Neural progenitor cell (in vitro differentiated cells): ENCODE results near the gene PRELP. TPM values are rescaled to one million over a fixed set of nuclear protein-coding genes. Genes with fewer than 3 reads are reported as not detected.

Experiments used
- DNase-seq: peaks from one replicate; pipeline ENCODE4 v3.0.0-alpha.2; 2016; ENCODE audit warnings: low spot score
- H2AFZ ChIP-seq: fragments of 200-600 bp; sonication (generic); replicated peaks from 2 replicates; pipeline ENCODE4 v1.6.1; 2016; ENCODE audit warnings: antibody characterized with exemption
- H3F3A ChIP-seq: fragments of 200-600 bp; sonication (generic); 2 replicates; pipeline ENCODE4 v1.6.1; 2016; ENCODE audit warnings: antibody characterized with exemption, low read depth
- H3K27ac ChIP-seq: fragments of 200-600 bp; sonication (generic); 2 replicates; pipeline ENCODE4 v1.5.1; 2016; ENCODE audit warnings: mild to moderate bottlenecking
- H3K27me3 ChIP-seq: fragments of 200-600 bp; sonication (generic); 2 replicates; pipeline ENCODE4 v1.6.1; 2016; ENCODE audit warnings: mild to moderate bottlenecking, moderate library complexity
- H3K36me3 ChIP-seq: fragments of 200-600 bp; sonication (generic); 2 replicates; pipeline ENCODE4 v1.5.1; 2016
- H3K4me1 ChIP-seq: fragments of 200-600 bp; sonication (generic); 2 replicates; pipeline ENCODE4 v1.6.1; 2016; ENCODE audit warnings: mixed run types
- H3K4me2 ChIP-seq: fragments of 200-600 bp; sonication (generic); 2 replicates; pipeline ENCODE4 v1.6.1; 2016
- H3K4me3 ChIP-seq: fragments of 200-600 bp; sonication (generic); 2 replicates; pipeline ENCODE4 v1.5.1; 2016
- H3K79me2 ChIP-seq: fragments of 200-600 bp; sonication (generic); 2 replicates; pipeline ENCODE4 v1.6.1; 2016; ENCODE audit warnings: low read depth
- H3K9ac ChIP-seq: fragments of 200-600 bp; sonication (generic); 2 replicates; pipeline ENCODE4 v1.6.1; 2016
- H3K9me3 ChIP-seq: fragments of 200-600 bp; sonication (generic); 2 replicates; pipeline ENCODE4 v1.5.1; 2016; ENCODE audit warnings: low read depth
- H4K20me1 ChIP-seq: fragments of 200-600 bp; sonication (generic); 2 replicates; pipeline ENCODE4 v1.6.1; 2016; ENCODE audit warnings: low read depth
- H3K27ac Mint-ChIP-seq: 3 replicates; pipeline ENCODE4 v1.8.0; 2021; ENCODE audit warnings: mixed read lengths
- H3K27me3 Mint-ChIP-seq: 2 replicates; pipeline ENCODE4 v1.8.0; 2022; ENCODE audit warnings: low read depth, mild to moderate bottlenecking, inconsistent platforms, moderate library complexity, mixed read lengths; ENCODE audit not compliant: insufficient read depth
- H3K36me3 Mint-ChIP-seq: 3 replicates; pipeline ENCODE4 v1.8.0; 2021; ENCODE audit warnings: mixed read lengths
- H3K4me1 Mint-ChIP-seq: 3 replicates; pipeline ENCODE4 v1.8.0; 2021; ENCODE audit warnings: mixed read lengths
- H3K4me3 Mint-ChIP-seq: 3 replicates; pipeline ENCODE4 v1.8.0; 2021; ENCODE audit warnings: mild to moderate bottlenecking, moderate library complexity, mixed read lengths
- H3K9me3 Mint-ChIP-seq: 3 replicates; pipeline ENCODE4 v1.8.0; 2020; ENCODE audit warnings: mixed read lengths
- CTCF ChIP-seq: fragments of 200-600 bp; sonication (generic); IDR thresholded peaks from 2 replicates; pipeline ENCODE4 v1.5.1; 2017; ENCODE audit warnings: antibody characterized with exemption, mild to moderate bottlenecking
- EZH2 ChIP-seq: fragments of 200-600 bp; sonication (generic); IDR thresholded peaks from 2 replicates; pipeline ENCODE4 v1.6.1; 2017; ENCODE audit warnings: antibody characterized with exemption, mild to moderate bottlenecking, moderate library complexity
- EZH2phosphoT487 ChIP-seq: fragments of 200-600 bp; sonication (generic); IDR thresholded peaks from 2 replicates; pipeline ENCODE4 v1.6.1; 2017; ENCODE audit warnings: antibody characterized with exemption
- total RNA-seq: library from RNA; depleted of rRNA; stranded (reverse); fragments of >200 nt; gene quantifications from 2 replicates; pipeline ENCODE4 v1.2.3, GENCODE V29; 2015; ENCODE audit warnings: low replicate concordance

The PRELP gene
- total RNA-seq, 1 donor from 2014 or later = 0.26 TPM

GRCh38 chr1:203491664-203492063 lies 16.1 kb downstream of the PRELP start:
- H3K4me3 Mint-ChIP-seq = peak overlapping the region; percentile 2
- TF ChIP-seq EZH2phosphoT487 (no peak), EZH2 (no peak), CTCF (no peak)
- Histone ChIP-seq H2AFZ (no peak overlapping the region), H3K27me3 (peaks cover 25% of the 10 kb centered on the region), H3K4me3 (no peak overlapping the region), H3K36me3 (no peaks in the 10 kb centered on the region), H3K4me2 (peak overlapping the region; percentile 63), H3K79me2 (no peaks in the 10 kb centered on the region), H3K9ac (no peak overlapping the region), H3F3A (no peaks in the 10 kb centered on the region), H3K27ac (no peak overlapping the region), H3K9me3 (no peaks in the 10 kb centered on the region), H4K20me1 (no peaks in the 10 kb centered on the region), H3K4me1 (peaks cover 17% of the 10 kb centered on the region)
- H3K27me3 Mint-ChIP-seq = peaks cover 24% of the 10 kb centered on the region
- peaks cover 52% of the 10 kb centered on the region for H3K4me1 Mint-ChIP-seq
- no peak overlapping the region for H3K27ac Mint-ChIP-seq
- H3K36me3 Mint-ChIP-seq = no peaks in the 10 kb centered on the region
- no peaks in the 10 kb centered on the region for H3K9me3 Mint-ChIP-seq
- peak; percentile 68 for DNase-seq

- Histone ChIP-seq H3K36me3 (no peaks in the 10 kb centered on the region), H3K4me2 (peak overlapping the region; percentile 63), H3K27me3 (peaks cover 25% of the 10 kb centered on the region), H3K4me3 (no peak overlapping the region), H3K27ac (no peak overlapping the region), H3F3A (no peaks in the 10 kb centered on the region), H3K9ac (no peak overlapping the region), H3K79me2 (no peaks in the 10 kb centered on the region), H3K9me3 (no peaks in the 10 kb centered on the region), H3K4me1 (peaks cover 17% of the 10 kb centered on the region), H2AFZ (no peak overlapping the region), H4K20me1 (no peaks in the 10 kb centered on the region)
- H3K27me3 Mint-ChIP-seq = peaks cover 28% of the 10 kb centered on the region
- H3K4me1 Mint-ChIP-seq = peaks cover 53% of the 10 kb centered on the region
- H3K27ac Mint-ChIP-seq = no peak overlapping the region
- H3K9me3 Mint-ChIP-seq = no peaks in the 10 kb centered on the region
- no peak for TF ChIP-seq EZH2
- no peak for DNase-seq
- peak overlapping the region; percentile 2 for H3K4me3 Mint-ChIP-seq
- H3K36me3 Mint-ChIP-seq = no peaks in the 10 kb centered on the region
These were observed 16.6 kb downstream of the PRELP start for GRCh38 chr1:203492082-203492747.

- H3K4me1 Mint-ChIP-seq = peaks cover 50% of the 10 kb centered on the region
- H3K27ac ChIP-seq = no peak overlapping the region
These were observed 17.1 kb downstream of the PRELP start for GRCh38 chr1:203492748-203493130.

GRCh38 chr1:203493901-203494300 lies 18.3 kb downstream of the PRELP start, which contains the start of gene OPTC:
TSS of gene OPTC (plus strand) at chr1:203494153. CDS start at chr1:203496006, 1,853 bp downstream.
- Histone ChIP-seq H3F3A (no peaks in the 10 kb centered on the region), H3K79me2 (no peaks in the 10 kb centered on the region), H3K9ac (no peak within 1 kb of the TSS), H3K4me2 (no peak within 1 kb of the TSS), H3K27ac (no peak within 1 kb of the TSS), H2AFZ (no peak within 1 kb of the TSS), H3K36me3 (no peaks in the 10 kb centered on the region), H3K4me3 (no peak within 1 kb of the TSS), H3K4me1 (peaks cover 17% of the 10 kb centered on the region), H3K27me3 (peaks cover 25% of the 10 kb centered on the region), H3K9me3 (no peaks in the 10 kb centered on the region), H4K20me1 (no peaks in the 10 kb centered on the region)
- H3K36me3 Mint-ChIP-seq = no peaks in the 10 kb centered on the region
- peak; percentile 20 for DNase-seq
- peaks cover 44% of the 10 kb centered on the region for H3K4me1 Mint-ChIP-seq
- H3K27ac Mint-ChIP-seq = no peak within 1 kb of the TSS
- H3K27me3 Mint-ChIP-seq = peaks cover 28% of the 10 kb centered on the region
- TF ChIP-seq EZH2phosphoT487 (no peak), CTCF (no peak), EZH2 (no peak)
- no peaks in the 10 kb centered on the region for H3K9me3 Mint-ChIP-seq
- H3K4me3 Mint-ChIP-seq = no peak within 1 kb of the TSS

More at GRCh38 chr1:203492748-203493130, 17.1 kb downstream of the PRELP start:
- Histone ChIP-seq H2AFZ (no peak overlapping the region), H3F3A (no peaks in the 10 kb centered on the region), H3K36me3 (no peaks in the 10 kb centered on the region), H3K4me3 (no peak overlapping the region), H4K20me1 (no peaks in the 10 kb centered on the region), H3K9ac (no peak overlapping the region), H3K4me1 (peaks cover 17% of the 10 kb centered on the region), H3K9me3 (no peaks in the 10 kb centered on the region), H3K4me2 (no peak overlapping the region), H3K79me2 (no peaks in the 10 kb centered on the region), H3K27me3 (peaks cover 25% of the 10 kb centered on the region)
- no peak for TF ChIP-seq EZH2
- Mint-ChIP-seq H3K9me3 (no peaks in the 10 kb centered on the region), H3K36me3 (no peaks in the 10 kb centered on the region), H3K27me3 (peaks cover 28% of the 10 kb centered on the region), H3K27ac (no peak overlapping the region), H3K4me3 (no peak overlapping the region)
- no peak for DNase-seq
